HK-2 (cell line): ENCODE measurements around the gene SLC5A3.

ENCODE experiments used
- DNase-seq: peaks from one replicate; pipeline ENCODE4 v3.0.0-alpha.2; 2018; ENCODE audit not compliant: unreplicated experiment

The SLC5A3 gene

GRCh38 chr21:34071683-34072082, 1.7 kb upstream of the SLC5A3 start:
- DNase-seq = no peak

GRCh38 chr21:34072145-34073031, 990 bp upstream of the SLC5A3 start:
- no peak for DNase-seq

DNA sequence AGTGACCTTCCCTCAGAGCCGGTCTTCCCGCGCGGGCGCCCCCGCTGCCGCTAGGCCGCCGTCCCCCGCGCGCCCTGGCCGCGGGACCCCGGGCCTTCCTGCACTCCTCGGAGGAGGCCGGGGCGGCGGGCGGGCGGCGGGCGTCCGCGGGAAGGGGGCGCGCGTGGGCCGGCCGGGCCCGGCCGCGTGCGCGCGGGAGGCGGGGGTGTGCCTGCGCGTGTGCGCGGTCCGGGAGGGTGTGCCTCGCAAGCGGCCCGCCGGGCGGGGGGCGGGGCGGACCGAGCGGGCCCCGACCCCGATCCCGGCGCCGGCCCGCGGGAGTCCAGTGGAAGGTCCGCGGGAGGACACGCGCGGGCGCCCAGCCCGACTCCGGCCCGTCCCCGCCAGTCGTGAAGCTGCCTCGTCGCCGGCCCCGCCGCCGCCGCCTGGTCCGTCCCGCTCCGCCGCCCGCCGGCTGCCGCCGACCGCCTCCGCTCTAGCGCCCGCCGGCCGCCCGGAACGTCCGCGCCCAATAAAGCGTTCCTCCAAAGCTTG, 438 bp downstream of the SLC5A3 start:
- peak; percentile 35 for DNase-seq

DNA sequence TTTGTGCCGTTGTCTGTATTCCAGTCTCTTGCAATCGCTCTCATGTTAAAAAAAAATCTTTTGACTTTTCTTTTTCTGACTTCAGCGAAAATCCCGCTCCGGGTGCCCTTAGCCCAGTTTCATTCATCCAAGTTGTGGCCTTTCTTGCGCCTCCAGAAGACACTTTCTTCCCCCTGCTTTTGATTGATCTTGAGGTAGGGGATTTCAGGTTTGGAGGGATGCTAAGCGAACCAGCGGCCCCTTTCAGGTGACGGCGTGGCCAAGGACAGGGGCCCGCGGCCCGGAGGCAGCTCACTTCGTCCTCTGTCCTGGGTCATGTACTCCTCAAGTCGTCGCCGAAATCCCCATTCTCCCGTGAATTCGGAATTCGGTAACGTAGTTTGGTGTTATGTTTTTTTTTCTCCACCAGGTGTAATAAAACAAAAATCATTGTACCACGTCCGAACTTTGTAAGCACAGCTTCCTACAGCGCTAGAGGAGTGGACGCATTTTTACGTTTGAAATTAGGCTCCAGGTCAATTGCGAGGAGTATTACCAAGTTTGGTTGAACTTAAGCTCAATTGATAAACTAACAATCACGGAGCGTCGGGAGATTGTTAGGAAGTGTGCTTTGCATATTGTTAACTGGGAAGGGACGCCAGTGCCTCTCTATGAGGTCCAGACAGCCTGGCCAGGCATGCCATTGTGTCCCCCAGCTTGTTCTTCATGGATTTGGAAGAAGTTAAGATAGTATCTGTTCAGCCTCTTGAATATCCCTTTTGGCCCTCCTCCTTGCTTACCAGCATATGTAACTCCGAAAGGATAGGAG, 1.1 kb downstream of the SLC5A3 start:
- peak; percentile 6 for DNase-seq

DNA sequence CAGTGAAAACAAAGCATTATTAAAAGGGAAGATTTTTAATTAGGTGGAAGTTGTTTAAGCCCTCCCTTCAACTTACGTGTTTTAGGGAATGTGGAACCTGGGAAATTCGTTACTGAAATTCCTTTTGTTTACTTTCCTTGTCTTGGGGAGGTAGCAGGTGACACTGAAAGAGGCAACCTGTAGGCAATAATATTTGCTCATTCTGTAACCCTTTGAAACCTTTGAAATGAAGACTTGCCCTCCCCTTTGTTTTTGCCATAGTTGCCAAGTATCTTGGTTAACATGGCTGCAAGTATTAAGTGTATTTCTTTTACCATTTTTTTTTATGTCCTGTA, 1.7 kb downstream of the SLC5A3 start:
- DNase-seq = no peak

DNA sequence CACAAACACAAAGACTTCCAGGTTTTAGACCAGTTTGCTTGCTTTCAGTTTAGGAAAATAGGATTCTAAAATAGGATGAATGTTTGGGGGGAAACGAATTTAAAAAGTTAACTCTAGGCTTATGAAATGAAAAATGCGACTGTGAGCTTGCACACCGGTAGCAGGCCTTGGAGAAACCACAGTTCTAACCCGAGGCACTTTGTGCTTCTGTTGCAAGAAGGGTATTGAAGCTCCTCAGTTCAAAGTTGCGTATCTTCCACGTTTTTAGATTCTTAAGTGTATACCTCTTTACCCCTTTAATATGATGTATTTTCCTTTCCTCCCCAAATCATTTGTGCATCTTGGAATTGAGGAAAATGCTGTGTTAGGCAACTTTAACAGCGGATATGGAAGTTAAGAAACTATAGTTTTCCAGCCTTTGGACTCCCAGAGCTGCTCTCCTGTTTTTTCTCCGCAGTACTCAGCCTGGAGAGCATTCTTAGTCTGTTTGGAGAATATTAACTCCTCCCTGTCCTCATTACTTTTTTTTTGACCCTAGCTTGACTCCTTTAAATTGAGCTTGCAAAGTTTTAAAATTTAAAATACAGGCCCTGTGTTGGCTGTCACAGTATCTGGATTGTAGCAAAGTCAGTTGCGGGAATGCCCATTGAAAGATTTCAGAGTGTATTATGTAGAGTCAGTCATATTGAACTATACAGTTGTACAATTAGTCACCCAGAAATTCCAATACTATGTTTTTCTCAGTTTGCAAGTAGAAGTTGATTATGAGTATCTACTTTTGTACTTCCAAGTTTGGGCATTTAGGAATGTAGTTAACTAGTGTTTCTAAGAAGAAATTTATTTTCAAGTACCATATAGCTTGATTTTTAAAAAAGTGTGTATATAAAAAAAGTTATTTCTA, 2.6 kb downstream of the SLC5A3 start:
- DNase-seq = no peak

DNA sequence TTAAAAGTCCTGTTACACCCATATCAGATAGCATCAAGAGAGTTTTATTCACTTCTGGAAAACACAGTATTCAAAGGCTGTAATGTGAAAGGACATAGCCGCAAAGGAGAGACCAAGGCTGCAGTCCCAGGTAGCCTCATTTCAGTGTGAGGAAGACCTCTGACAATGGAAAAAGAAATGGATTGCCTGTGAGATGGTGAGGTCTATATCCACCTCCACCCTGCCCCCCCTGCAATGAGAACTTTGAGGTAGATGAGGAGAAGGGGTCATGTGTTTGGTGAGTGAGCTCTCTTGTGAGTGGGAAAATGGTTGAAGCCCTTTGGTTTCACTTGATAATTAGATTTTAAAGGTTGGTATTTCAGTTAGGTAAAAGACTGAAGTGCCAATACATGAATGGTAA, 3.5 kb downstream of the SLC5A3 start:
- no peak for DNase-seq

DNA sequence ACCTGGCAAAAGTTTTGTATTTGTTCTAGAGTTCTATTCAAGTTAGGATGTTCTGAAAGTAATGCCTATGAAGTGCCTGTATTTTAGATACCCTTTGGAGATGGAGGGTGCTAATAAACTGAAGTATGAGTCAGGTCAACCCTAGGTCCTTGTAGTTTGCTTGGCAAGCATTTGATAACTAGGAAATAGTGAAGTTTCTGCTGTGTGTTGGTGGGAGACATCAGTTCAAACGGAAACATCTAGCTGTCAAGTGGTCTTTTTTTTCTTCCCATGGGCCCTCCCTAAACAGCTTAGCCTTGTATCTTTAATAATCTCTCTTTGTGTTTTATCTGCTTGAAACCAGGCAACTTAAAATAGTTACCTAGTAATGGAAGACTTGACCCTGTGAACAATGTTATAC, 4.5 kb downstream of the SLC5A3 start:
- DNase-seq = no peak

GRCh38 chr21:34078915-34079314, 5.5 kb downstream of the SLC5A3 start:
- DNase-seq = no peak

DNA sequence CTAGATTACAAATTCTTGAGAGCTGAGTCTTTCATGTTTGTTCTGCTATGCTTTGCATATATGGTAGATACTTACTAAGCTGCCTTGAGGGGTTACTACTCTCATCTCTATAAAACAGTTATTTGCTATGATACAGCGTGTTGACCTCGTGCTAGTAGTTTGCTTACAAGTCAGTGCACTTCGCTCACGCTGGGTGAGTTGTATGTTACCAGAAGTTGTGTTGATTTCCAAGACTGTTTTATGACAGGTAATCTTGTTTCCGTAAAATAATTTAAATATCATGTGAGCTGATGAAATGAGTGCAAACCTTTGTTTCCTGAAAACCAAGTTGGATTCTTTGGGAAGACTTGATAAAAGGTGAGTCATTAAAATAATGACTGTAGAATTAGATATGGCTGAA, 7.3 kb downstream of the SLC5A3 start:
- DNase-seq = no peak

GRCh38 chr21:34082769-34083168, 9.4 kb downstream of the SLC5A3 start:
- no peak for DNase-seq

- DNase-seq = no peak
Measured at GRCh38 chr21:34083357-34083756, 10.0 kb downstream of the SLC5A3 start.

DNA sequence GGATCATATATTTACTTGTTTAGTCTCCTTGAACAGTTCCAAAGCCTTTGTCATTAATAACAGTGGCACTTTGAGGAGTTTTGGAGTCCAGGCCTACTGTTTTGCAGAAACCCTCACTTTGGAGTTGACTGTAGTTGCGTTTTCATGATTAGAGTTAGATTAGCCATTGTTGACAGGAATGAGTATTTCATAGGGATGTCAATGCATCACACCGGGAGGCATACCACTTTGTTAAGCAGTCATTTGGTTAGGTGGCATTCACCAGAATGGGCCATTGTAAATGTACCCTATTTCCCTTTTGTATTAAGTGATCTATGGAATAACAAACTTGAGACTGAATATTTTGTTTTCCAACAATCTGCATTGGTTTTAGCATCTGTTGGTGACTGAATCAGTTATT, 11.8 kb downstream of the SLC5A3 start:
- no peak for DNase-seq

GRCh38 chr21:34086887-34087306, 13.5 kb downstream of the SLC5A3 start:
- DNase-seq = no peak

GRCh38 chr21:34088752-34089151, 15.4 kb downstream of the SLC5A3 start:
- DNase-seq = no peak

- DNase-seq = no peak
Measured at GRCh38 chr21:34091032-34091431, 17.7 kb downstream of the SLC5A3 start.

- no peak for DNase-seq
Measured at GRCh38 chr21:34091607-34092006, 18.2 kb downstream of the SLC5A3 start.

DNA sequence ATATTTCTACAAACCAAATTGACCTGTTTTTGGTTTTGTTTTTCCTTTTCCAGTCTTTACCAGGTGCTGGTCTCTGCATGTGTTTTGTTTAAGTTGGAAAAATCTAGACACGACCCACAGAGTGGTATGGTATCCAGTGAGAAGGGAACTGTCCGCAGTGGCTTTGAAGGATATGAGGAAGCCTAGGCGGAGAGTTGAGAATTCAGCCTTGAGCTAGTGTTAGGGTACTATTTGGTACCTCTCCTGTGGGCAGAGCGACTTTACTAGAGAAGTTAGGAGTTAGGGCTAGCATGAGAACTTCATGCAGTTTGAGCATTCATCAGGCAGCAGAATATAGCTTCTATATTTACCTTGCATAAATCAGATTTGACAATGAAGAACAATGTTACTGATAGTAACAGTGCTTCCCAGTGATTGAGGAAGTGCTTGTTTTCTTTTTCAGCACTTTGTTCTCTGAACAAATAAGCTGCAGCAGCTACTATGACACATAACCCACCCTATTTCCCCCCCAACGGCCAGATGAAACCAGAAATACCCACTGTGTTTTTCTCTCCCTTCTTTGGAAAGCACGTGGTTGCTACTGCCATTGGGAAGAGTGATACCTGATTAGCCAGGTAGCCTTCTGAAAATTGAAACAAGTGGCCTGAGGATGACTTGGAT, 19.0 kb downstream of the SLC5A3 start:
- DNase-seq = no peak

DNA sequence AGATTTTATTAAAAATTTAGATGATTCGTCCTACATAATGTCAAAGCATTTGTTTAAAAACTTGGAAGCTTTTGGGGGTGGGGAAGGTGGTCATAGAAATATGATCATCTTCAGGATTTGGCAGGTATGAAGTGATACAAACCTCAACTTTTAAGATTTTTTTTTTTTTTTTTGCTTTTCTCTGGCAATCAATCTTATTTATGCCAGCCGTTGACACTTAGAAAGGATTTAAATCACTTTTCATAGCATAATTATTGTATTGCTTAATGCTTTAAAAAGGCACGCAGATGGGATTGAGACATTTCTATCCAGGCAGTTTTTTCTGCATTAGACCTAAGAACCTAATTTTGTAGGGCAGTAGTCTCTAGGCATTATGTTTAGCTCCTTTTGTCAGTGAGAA, 19.7 kb downstream of the SLC5A3 start:
- no peak for DNase-seq

GRCh38 chr21:34094949-34095348, 21.6 kb downstream of the SLC5A3 start:
- DNase-seq = no peak

GRCh38 chr21:34097442-34097841, 24.1 kb downstream of the SLC5A3 start:
- no peak for DNase-seq
